Loucy (cell line): Measurements from ENCODE around the gene NEO1.

ENCODE experiments used
- H2AFZ ChIP-seq: fragments of 200-600 bp; sonication (generic); 2 replicates; pipeline ENCODE4 v1.6.0; 2016; ENCODE audit warnings: antibody characterized with exemption, mild to moderate bottlenecking, low read length, moderate library complexity
- H3F3A ChIP-seq: fragments of 200-600 bp; 2 replicates; pipeline ENCODE4 v1.6.0; 2016; ENCODE audit warnings: antibody characterized with exemption, low read depth, mild to moderate bottlenecking
- H3K27me3 ChIP-seq: fragments of 200-600 bp; sonication (generic); 2 replicates; pipeline ENCODE4 v1.6.1; 2014; ENCODE audit warnings: low read length, mild to moderate bottlenecking; ENCODE audit not compliant: insufficient read depth, poor library complexity, severe bottlenecking
- H3K36me3 ChIP-seq: fragments of 200-600 bp; sonication (generic); 2 replicates; pipeline ENCODE4 v1.6.1; 2016; ENCODE audit warnings: low read length; ENCODE audit not compliant: insufficient read depth
- H3K4me1 ChIP-seq: fragments of 200-600 bp; sonication (generic); 2 replicates; pipeline ENCODE4 v1.5.1; 2014; ENCODE audit warnings: low read length, mild to moderate bottlenecking; ENCODE audit not compliant: insufficient read depth, poor library complexity, severe bottlenecking
- H3K4me2 ChIP-seq: fragments of 200-600 bp; sonication (generic); 2 replicates; pipeline ENCODE4 v1.6.0; 2014; ENCODE audit warnings: antibody characterized with exemption, low read length, low read depth, mild to moderate bottlenecking; ENCODE audit not compliant: poor library complexity, severe bottlenecking
- H3K4me3 ChIP-seq: fragments of 200-600 bp; sonication (generic); 2 replicates; pipeline ENCODE4 v1.5.1; 2014; ENCODE audit warnings: low read length, mild to moderate bottlenecking, mixed read lengths; ENCODE audit not compliant: poor library complexity, severe bottlenecking
- H3K79me2 ChIP-seq: fragments of 200-600 bp; sonication (generic); 2 replicates; pipeline ENCODE4 v1.6.1; 2014; ENCODE audit warnings: low read length; ENCODE audit not compliant: insufficient read depth
- H3K9ac ChIP-seq: fragments of 200-600 bp; sonication (generic); 2 replicates; pipeline ENCODE4 v1.6.0; 2014; ENCODE audit warnings: mild to moderate bottlenecking, low read depth, low read length, moderate library complexity; ENCODE audit not compliant: poor library complexity, severe bottlenecking
- H3K9me2 ChIP-seq: fragments of 200-600 bp; sonication (generic); replicated peaks from 2 replicates; pipeline ENCODE4 v1.6.1; 2016; ENCODE audit warnings: low read depth, low read length, mixed read lengths
- H3K9me3 ChIP-seq: fragments of 200-600 bp; sonication (generic); 2 replicates; pipeline ENCODE4 v1.6.1; 2014; ENCODE audit warnings: mild to moderate bottlenecking, antibody characterized with exemption, low read length, low read depth; ENCODE audit not compliant: insufficient read depth
- H4K20me1 ChIP-seq: fragments of 200-600 bp; sonication (generic); 2 replicates; pipeline ENCODE4 v1.6.0; 2014; ENCODE audit warnings: antibody characterized with exemption, low read length, mild to moderate bottlenecking; ENCODE audit not compliant: insufficient read depth, poor library complexity, severe bottlenecking
- CTCF ChIP-seq: fragments of 200-600 bp; sonication (generic); conservative IDR thresholded peaks from 2 replicates; pipeline ENCODE4 v1.5.1; 2014; ENCODE audit warnings: mild to moderate bottlenecking, antibody characterized with exemption, low read length
- EZH2phosphoT487 ChIP-seq: fragments of 200-600 bp; IDR thresholded peaks from 2 replicates; pipeline ENCODE4 v1.6.1; 2018; ENCODE audit warnings: antibody characterized with exemption, mild to moderate bottlenecking, moderate library complexity, borderline replicate concordance

The NEO1 gene

GRCh38 chr15:73120269-73120668, 68.0 kb downstream of the NEO1 start:
- Histone ChIP-seq H3K79me2 (no peaks in the 10 kb centered on the region), H3K9ac (no peak overlapping the region), H4K20me1 (no peaks in the 10 kb centered on the region), H3K36me3 (no peaks in the 10 kb centered on the region), H3F3A (no peaks in the 10 kb centered on the region), H3K4me3 (no peak overlapping the region), H3K9me3 (no peaks in the 10 kb centered on the region), H2AFZ (no peak overlapping the region), H3K27me3 (no peaks in the 10 kb centered on the region), H3K9me2 (no peaks in the 10 kb centered on the region), H3K4me1 (no peaks in the 10 kb centered on the region), H3K4me2 (no peak overlapping the region)
- no peak for TF ChIP-seq EZH2phosphoT487
- no peak for TF ChIP-seq CTCF

- no peaks in the 10 kb centered on the region for H3K9me2 ChIP-seq
- no peaks in the 10 kb centered on the region for H4K20me1 ChIP-seq
- H3K9me3 ChIP-seq, result no peaks in the 10 kb centered on the region
- H2AFZ ChIP-seq, result no peak overlapping the region
- H3F3A ChIP-seq, result no peaks in the 10 kb centered on the region
- H3K4me1 ChIP-seq, result no peaks in the 10 kb centered on the region
- H3K4me3 ChIP-seq, result no peak overlapping the region
- TF ChIP-seq EZH2phosphoT487 (no peak), CTCF (no peak)
- no peaks in the 10 kb centered on the region for H3K36me3 ChIP-seq
- no peak overlapping the region for H3K4me2 ChIP-seq
- no peaks in the 10 kb centered on the region for H3K79me2 ChIP-seq
- no peak overlapping the region for H3K9ac ChIP-seq
- no peaks in the 10 kb centered on the region for H3K27me3 ChIP-seq
Observed at GRCh38 chr15:73125219-73125618, 73.0 kb downstream of the NEO1 start.

- no peaks in the 10 kb centered on the region for H3K79me2 ChIP-seq
- no peak overlapping the region for H3K4me2 ChIP-seq
- TF ChIP-seq CTCF (peak; percentile 85), EZH2phosphoT487 (no peak)
- H4K20me1 ChIP-seq, result no peaks in the 10 kb centered on the region
- no peak overlapping the region for H2AFZ ChIP-seq
- no peaks in the 10 kb centered on the region for H3K9me3 ChIP-seq
- no peak overlapping the region for H3K9ac ChIP-seq
- H3K36me3 ChIP-seq, result no peaks in the 10 kb centered on the region
- H3K4me1 ChIP-seq, result no peaks in the 10 kb centered on the region
- no peaks in the 10 kb centered on the region for H3F3A ChIP-seq
- H3K27me3 ChIP-seq, result no peaks in the 10 kb centered on the region
- no peak overlapping the region for H3K4me3 ChIP-seq
- no peaks in the 10 kb centered on the region; the same call in 1 of the 2 replicates for H3K9me2 ChIP-seq
Observed at GRCh38 chr15:73127302-73127936, 75.2 kb downstream of the NEO1 start.
